HG03159 (cell line): ENCODE data around the gene MAPKAPK2.
"Not testable (repeated sequence)": the region's sequence is repeated elsewhere in the genome, so short reads cannot be mapped to it uniquely, and the experiment has no call there.

Source experiments
- ATAC-seq: cut with Tn5 transposase; IDR thresholded peaks from one replicate; pipeline ENCODE4 v1.9.1; 2021; ENCODE audit warnings: mild to moderate bottlenecking, moderate library complexity; ENCODE audit not compliant: unreplicated experiment

MAPKAPK2 gene

DNA sequence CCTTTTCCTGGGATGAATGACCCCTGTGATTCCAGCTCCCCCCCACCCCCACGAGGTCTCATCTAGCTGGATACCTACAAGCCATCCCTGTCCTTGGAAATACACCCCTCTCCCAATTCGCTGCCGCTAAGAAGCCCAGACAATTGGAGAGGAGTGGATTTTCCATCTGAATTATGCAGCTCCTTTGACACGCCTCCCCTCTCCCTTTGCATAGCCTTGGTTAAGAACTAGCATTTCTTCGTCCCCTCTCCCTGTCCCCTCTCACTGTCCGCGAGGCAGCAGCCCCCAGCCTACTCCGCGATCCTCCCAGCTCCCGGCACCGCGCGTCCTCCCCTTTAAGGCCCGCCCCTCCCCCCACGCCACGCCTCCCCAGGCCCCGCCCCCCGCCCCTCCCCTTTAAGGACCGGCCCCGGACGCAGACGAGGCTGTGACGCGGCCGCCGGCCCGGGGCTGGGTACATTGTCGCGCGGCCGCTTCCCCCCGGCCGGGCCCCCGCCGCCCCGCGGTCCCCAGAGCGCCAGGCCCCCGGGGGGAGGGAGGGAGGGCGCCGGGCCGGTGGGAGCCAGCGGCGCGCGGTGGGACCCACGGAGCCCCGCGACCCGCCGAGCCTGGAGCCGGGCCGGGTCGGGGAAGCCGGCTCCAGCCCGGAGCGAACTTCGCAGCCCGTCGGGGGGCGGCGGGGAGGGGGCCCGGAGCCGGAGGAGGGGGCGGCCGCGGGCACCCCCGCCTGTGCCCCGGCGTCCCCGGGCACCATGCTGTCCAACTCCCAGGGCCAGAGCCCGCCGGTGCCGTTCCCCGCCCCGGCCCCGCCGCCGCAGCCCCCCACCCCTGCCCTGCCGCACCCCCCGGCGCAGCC is at the start of gene MAPKAPK2:
TSS of gene MAPKAPK2 (plus strand) at position 428 of the 856 bp plus-strand sequence. CDS start at position 753, 325 bp downstream.
- ATAC-seq = peak; percentile 49

GRCh38 chr1:206635080-206635977 is 49.4 kb upstream of the MAPKAPK2 start, which contains the start of gene DYRK3:
TSS of gene DYRK3 (plus strand) at chr1:206635536. CDS start at chr1:206635704, 168 bp downstream.
- peak; percentile 87 for ATAC-seq

DNA sequence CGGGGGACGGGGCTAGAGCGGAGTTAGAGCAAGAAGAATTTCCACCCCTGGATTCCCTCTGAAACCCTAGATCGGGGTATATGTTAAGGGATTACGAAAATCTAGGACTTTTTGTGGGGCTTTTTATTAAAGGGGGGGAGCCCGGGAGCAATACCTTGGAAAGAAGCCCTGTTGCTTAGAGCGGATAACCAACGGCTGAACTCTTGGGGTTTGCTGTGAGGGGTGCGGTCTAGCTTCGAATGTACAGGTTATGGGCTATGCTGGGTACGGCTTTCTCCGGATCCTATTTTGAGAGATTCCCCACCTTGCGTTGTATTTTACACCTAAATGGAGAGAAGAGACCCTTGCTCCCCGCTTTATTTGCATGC is 48.7 kb upstream of the MAPKAPK2 start:
- no peak for ATAC-seq

DNA sequence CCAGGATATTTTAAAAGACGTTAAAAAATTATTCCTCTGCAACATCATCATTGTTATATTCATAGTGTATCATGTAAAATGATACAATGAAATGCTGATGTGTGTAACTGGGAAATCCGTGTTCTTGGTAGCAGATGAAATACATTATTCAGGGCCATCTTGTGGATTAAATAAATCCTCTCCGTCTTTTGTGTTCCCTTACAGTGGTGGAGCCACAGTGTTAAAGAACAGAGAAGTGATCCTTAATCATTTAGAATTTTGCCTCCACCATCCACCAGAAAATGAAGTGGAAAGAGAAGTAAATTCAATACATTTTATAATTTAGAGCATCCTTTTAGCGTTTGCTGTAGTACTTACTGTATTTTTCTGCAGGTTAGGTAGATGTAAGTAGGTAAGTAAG is 48.0 kb upstream of the MAPKAPK2 start:
- no peak for ATAC-seq

DNA sequence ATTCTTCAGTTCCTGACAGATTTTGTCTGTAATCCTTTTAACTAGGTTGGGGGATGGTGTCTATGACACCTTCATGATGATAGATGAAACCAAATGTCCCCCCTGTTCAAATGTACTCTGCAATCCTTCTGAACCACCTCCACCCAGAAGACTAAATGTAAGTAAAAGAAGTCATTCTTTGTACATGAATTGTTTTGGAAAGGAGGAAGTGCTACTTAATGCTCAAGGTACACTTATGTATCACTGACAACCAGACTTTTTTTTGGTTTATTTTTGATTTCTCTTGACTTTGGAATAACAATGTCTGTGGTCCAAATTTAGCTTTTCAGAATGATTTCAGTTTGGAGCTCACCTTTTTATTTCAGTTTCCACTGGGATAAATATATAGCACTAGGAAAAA is 47.1 kb upstream of the MAPKAPK2 start:
- ATAC-seq = no peak

DNA sequence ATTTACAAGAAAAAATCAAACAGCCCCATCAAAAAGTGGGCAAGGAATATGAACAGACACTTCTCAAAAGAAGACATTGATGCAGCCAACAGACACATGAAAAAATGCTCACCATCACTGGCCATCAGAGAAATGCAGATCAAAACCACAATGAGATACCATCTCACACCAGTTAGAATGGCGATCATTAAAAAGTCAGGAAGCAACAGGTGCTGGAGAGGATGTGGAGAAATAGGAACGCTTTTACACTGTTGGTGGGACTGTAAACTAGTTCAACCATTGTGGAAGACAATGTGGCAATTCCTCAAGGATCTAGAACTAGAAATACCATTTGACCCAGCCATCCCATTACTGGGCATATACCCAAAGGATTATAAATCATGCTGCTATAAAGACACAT is 42.6 kb upstream of the MAPKAPK2 start:
- not testable (repeated sequence) for ATAC-seq

GRCh38 chr1:206643118-206643698 is 41.5 kb upstream of the MAPKAPK2 start:
- ATAC-seq = no peak

DNA sequence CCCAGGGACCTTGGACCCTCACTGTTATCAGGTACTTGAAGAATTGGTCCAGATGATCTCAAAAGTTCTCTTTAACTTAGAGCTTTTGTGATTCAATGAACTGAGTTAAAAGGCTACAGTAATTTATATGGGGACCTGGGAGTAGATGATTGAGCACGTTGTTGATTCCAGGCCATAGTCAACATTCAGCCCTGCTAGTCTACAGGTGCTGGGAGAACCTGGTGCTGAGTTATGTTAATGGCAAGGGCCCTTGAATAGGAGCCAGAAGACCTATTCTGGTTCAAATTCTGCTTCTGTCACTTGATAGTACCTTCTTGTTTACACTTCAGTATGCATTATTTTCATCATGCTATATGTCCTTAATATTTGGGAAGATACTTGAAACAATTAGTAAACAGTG is 38.2 kb upstream of the MAPKAPK2 start:
- no peak for ATAC-seq

- ATAC-seq = no peak
Observed at GRCh38 chr1:206647224-206647623, 37.5 kb upstream of the MAPKAPK2 start.

- ATAC-seq = no peak
Observed at GRCh38 chr1:206649261-206649921, 35.3 kb upstream of the MAPKAPK2 start.

GRCh38 chr1:206651014-206651413 is 33.7 kb upstream of the MAPKAPK2 start:
- no peak for ATAC-seq

DNA sequence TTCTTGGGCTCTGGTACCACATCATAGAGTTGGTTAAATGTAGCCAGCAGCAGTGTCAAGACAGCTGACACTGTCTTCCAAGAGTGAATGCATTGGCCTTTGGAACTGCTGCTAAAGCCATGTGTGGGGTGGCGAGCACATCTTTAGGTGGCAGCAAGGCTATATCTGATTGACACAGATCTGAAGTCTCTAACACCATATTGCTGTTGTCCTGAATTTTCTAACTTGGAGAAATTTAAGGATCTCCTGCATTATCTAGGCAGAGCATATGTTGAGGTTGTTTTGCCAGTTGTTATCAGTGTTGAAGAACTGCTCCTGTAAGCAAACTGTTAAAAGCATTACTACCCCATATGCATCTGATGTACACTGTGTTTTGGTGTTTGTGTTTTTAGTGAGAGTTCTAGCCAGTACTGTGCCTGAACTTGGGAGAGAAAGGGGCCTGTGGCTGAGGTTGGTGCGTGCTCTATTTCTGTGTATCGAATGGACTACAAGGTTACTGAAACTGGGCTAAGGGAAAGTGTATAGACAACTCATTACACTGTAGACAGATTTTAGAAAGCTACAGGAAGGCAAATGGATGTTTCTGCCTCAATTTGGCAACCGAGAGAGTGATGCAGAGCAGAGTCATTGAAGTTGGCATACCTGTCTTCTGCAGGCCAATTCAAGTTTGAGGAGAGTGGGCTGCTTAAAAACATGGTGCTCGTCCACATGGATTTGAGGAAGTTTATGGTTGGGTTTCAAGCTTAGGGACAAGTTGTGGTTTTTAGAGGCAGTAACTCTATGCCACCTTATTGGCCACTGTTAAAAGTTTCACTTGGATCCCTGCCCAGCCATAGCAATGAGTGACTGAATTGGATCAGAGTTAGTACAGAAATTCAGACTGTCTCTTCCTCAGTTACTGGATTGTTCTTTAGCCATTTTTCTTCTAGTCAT is 32.5 kb upstream of the MAPKAPK2 start:
- ATAC-seq = no peak

DNA sequence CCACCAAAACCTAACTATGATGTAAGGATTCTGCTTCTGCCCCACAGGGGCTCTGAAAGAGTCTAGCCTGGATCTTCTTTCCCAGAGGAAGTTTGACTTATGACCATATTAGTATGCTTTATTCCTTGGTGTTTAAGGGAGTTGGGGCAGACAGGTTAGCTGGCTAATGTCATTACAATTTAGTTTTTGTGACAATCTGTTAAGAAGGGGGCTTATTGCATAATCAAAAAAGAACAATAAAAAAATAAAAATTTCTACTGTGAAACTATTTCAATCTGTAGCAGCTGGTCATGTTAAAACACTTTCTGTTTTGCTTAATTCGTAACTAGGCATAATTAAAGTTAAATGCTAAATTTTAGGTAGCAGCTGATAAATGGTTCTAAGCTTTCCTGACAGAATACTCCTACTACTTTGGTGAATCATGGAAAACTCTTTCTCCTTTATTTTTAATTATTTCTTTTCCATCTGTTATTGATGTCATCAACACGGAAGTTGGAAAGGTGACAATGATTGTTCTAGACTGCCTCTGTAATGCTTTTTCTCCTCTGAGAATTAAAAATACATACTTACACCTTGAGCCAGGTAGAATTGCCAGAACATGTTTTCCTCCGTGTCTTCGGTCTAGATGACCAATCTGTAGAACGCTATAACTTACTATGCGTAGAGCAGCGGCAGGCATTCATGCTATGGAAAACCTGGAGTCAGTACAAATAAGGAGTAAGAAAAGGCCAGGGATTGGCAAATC is 30.8 kb upstream of the MAPKAPK2 start:
- ATAC-seq = no peak

DNA sequence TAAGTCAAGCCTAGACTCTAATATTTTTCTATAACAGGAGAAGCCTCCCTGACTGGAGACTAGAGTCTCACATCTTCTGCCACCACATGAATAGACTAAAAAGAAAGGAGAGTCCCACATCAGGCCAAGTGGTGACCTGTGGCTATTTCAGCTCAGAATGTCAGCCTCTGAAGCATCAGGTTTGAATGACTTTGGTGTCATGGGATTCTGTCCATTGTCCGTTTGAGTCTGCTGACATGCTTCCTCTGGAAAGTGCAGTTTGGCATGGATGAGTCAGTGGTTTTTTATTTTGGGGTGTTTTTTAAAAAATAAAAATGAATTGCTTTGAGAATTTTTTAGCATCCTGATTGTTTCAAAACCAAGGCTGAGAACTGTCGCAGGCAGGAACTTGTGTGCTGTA is 29.9 kb upstream of the MAPKAPK2 start:
- ATAC-seq = no peak

GRCh38 chr1:206655471-206655882 is 29.2 kb upstream of the MAPKAPK2 start:
- no peak for ATAC-seq

DNA sequence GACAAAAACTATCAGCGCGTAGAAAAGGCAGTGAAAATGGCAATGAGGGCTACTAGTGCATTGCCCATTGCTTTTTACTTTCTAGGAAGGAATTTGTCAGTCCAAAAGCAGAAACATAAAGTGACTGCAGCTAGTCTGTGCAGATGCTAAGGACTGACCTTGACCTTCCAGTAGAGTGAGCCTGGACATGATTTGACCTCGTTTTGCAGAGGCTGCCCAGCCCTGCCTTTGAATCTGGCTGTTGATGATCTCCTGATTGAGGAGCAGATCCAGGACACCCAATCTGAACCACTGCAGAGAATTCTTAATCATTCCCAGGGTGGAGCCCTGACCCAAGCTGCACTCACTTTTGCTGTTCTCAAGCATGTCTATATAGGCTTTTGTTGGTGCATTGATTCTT is 27.8 kb upstream of the MAPKAPK2 start:
- ATAC-seq = no peak

DNA sequence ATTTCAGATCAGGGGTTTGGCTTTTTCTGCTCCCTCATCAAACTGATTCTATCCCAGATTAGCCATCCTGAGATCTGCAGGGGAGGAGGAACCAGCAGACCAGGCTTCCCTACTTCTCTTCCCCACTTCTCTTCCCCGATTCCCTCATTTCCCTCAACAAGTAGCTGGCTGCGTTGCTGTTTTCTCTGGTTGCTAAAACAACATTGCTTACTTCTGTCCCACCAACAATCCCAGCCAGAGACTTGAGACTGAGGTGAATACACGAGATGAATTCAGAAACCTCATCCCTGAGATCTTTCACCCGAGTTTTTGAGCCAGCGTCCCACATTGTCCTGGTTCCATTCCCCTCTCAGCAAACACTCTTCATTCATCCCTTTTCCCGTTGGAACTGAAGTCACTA is 27.0 kb upstream of the MAPKAPK2 start:
- ATAC-seq = no peak

DNA sequence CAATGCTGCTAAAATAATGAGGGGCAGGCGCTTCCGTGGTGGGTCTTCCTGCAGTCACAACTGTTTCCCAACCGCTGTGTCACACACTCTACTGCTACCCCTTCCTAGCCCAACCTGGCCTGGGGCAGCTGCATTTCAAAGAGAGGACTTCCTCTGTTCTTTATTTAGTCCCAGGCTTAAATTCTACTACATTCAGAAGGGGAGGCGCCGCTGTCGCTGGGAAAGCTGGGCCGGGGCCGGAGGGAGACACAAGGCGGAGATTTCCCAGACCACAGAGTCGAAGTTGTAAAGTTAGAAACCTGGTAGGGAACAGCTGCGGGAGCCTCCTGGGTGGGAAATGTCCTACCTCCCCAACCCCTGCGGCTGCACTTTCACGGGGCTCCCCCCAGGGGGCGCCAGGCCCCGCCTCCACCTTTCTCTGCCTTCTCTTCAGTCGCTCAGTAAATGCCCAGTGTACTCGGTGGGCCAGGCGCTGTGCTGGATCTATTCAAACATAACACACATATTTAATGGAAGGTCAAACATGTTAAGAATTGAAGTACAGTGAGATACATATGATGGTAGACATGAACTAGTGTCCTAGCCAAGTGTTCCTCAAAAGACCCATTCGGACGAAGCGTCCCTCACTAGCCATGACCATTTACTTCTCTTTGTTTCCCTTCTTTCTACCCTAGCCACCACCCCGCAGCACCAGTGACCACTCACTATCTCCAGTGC is 26.3 kb upstream of the MAPKAPK2 start:
- peak; percentile 52 for ATAC-seq

DNA sequence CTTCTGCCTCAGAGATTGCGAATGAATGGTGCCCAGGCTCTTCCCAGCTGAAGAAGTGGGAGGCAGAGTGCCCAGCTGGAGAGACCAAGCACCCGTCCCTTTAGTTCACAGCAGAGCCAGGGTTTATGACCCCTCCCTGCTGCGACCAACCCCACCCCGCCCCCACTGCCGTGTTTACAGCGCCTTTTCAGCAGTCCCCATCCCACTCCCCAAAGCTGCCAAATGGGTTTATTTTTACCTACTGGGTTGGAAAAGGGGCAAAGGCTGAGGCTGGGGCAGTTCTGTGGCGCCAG is 25.8 kb upstream of the MAPKAPK2 start:
- no peak for ATAC-seq
